Ascending aorta (tissue), 2 donors: Measurements from ENCODE around the gene PRDX1. TPM values are rescaled to one million over a fixed set of nuclear protein-coding genes. Genes with fewer than 3 reads are reported as not detected.
"Not testable (repeated sequence)": the region's sequence is repeated elsewhere in the genome, so short reads cannot be mapped to it uniquely, and the experiment has no call there.

Experiments used
- DNase-seq, 2 donors: peaks; one replicate each; pipeline ENCODE4 v3.0.0-alpha.2; 2019; ENCODE audit warnings: low spot score in 2 of 2
- H3K27ac ChIP-seq, 2 donors: fragments of 200-600 bp; sonication (generic); one replicate each; pipeline ENCODE4 v1.5.1; 2016 to 2017; ENCODE audit warnings: mild to moderate bottlenecking in 1 of 2
- H3K27me3 ChIP-seq: fragments of 200-600 bp; sonication (generic); one replicate; pipeline ENCODE4 v1.5.1; 2017
- H3K36me3 ChIP-seq, 2 donors: fragments of 200-600 bp; sonication (generic); one replicate each; pipeline ENCODE4 v1.5.1; 2016
- H3K4me1 ChIP-seq, 2 donors: fragments of 200-600 bp; sonication (generic); one replicate each; pipeline ENCODE4 v1.5.1; 2016 to 2017; ENCODE audit warnings: mild to moderate bottlenecking in 1 of 2
- H3K4me3 ChIP-seq, 2 donors: fragments of 200-600 bp; sonication (generic); one replicate each; pipeline ENCODE4 v1.5.1; 2016 to 2017; ENCODE audit warnings: mild to moderate bottlenecking in 1 of 2
- H3K9me3 ChIP-seq, 2 donors: fragments of 200-600 bp; sonication (generic); one replicate each; pipeline ENCODE4 v1.5.1; 2016
- intact Hi-C: fragments of 100-400 bp; cut with DNase I; formaldehyde crosslinking; loops from one replicate; pipeline ENCODE4 v1.15.1; 2023
- total RNA-seq: library from RNA; depleted of rRNA; stranded (reverse); fragments of >200 nt; gene quantifications from one replicate; pipeline ENCODE4 v1.1.0, GENCODE V29; 2016
- TF ChIP-seq, protein P1 (sequence below), 3 experiments: fragments of 200-600 bp in 2 of 3; fragments of 450-650 bp in 1 of 3; sonication (generic) in 2 of 3; IDR thresholded peaks; one replicate each; pipeline ENCODE4 v1.5.1; 2016 to 2019; ENCODE audit warnings: antibody characterized with exemption in 3 of 3, mild to moderate bottlenecking in 1 of 3, moderate library complexity in 1 of 3

The PRDX1 gene
- total RNA-seq, 1 donor from 2014 or later, result 245 TPM

DNA sequence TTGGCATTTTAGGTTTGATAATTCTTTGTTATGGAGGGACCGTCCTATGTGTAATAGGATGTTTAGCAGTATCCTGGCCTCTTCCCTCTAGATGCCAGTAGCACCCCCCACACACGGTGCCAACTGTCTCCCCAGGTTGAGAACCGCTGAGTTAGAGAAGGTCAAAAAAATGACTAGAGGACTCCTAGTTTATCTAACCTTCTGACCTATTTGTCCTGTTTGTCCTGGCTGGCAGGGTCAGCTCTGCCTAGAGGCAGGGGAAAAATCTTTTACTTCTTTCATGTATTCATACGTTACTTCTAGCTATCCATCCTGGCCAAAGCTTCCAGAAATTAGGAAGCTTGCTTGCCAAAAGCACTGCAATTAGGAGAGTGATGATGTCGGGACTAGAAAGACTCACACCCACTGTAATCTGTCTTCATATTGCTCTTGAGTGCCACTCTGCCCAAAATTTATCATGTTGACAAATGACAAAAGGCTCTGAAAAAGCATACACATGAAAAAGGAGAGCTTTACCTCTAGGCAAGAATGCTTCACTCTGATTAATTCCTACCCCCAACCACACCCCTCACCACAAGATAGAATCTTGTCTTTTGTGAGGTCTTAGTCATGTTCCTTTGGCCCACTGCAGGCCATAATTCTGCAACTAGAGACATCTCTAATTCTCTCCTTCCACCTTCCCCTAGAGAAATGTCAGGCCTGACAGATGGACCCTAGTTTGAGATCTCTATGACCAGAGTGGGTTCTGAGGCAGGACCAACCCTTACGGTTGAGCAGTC, 14.5 kb upstream of the PRDX1 start:
- Histone ChIP-seq H3K36me3 (no peaks in the 10 kb centered on the region), H3K4me3 (no peak overlapping the region), H3K4me1 (no peaks in the 10 kb centered on the region), H3K9me3 (no peaks in the 10 kb centered on the region), H3K27ac (no peak overlapping the region), H3K27me3 (no peaks in the 10 kb centered on the region)
- TF ChIP-seq, protein P1, sequence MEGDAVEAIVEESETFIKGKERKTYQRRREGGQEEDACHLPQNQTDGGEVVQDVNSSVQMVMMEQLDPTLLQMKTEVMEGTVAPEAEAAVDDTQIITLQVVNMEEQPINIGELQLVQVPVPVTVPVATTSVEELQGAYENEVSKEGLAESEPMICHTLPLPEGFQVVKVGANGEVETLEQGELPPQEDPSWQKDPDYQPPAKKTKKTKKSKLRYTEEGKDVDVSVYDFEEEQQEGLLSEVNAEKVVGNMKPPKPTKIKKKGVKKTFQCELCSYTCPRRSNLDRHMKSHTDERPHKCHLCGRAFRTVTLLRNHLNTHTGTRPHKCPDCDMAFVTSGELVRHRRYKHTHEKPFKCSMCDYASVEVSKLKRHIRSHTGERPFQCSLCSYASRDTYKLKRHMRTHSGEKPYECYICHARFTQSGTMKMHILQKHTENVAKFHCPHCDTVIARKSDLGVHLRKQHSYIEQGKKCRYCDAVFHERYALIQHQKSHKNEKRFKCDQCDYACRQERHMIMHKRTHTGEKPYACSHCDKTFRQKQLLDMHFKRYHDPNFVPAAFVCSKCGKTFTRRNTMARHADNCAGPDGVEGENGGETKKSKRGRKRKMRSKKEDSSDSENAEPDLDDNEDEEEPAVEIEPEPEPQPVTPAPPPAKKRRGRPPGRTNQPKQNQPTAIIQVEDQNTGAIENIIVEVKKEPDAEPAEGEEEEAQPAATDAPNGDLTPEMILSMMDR (IDR thresholded peaks at IDR 0.05), result no peak
- no peak for DNase-seq
- intact Hi-C loops, result no loop called here

DNA sequence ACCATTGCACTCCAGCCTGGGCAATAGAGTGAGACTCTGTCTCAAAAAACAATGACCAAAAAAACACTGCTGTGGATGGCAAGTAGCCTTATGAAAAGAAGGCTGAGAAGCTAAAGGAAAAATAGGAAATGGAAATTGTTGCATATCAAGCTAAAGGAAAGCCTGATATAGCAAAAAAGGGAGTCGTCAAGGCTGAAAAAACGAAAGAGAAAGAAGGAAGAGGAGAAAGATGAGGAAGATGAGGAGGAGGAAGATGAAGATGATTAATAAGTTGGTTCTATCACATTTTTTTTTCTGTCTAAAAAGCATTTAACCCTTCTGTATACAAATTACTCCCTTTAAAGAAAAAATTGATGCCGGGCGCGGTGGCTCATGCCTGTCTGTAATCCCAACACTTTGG, 10.2 kb upstream of the PRDX1 start:
- Histone ChIP-seq H3K36me3 (no peaks in the 10 kb centered on the region), H3K4me3 (no peak overlapping the region), H3K9me3 (no peaks in the 10 kb centered on the region), H3K27ac (no peak overlapping the region), H3K4me1 (no peaks in the 10 kb centered on the region), H3K27me3 (no peaks in the 10 kb centered on the region)
- intact Hi-C loops, result no loop called here
- DNase-seq, result no peak
- TF ChIP-seq, protein P1 (IDR thresholded peaks at IDR 0.05), result no peak

DNA sequence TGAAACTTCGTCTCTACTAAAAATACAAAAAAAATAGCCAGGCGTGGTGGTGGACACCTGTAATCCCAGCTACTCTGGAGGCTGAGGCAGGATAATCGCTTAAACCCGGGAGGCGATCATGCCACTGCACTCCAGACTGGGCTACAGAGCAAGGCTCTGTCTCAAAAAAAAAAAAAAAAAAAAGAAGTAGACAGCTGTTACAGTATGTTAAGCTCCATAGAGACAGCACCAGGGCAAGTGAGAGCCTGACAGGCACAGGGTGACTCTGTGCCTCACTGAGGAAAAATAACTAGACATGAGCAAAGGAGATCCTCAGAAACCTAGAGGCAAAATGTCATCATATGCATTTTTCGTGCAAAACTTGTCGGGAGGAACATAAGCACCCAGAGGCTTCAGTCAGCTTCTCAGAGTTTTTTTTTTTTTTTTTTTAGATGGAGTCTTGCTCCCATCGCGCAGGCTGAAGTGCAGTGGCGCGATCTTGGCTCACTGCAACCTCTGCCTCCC, 9.0 kb upstream of the PRDX1 start:
- no peaks in the 10 kb centered on the region for H3K36me3 ChIP-seq
- H3K4me3 ChIP-seq, result no peak overlapping the region
- DNase-seq, result no peak
- no peak overlapping the region for H3K27ac ChIP-seq
- intact Hi-C loops, result no loop called here
- TF ChIP-seq, protein P1 (IDR thresholded peaks at IDR 0.05), result no peak
- H3K27me3 ChIP-seq, result no peaks in the 10 kb centered on the region
- H3K9me3 ChIP-seq, result no peaks in the 10 kb centered on the region
- no peaks in the 10 kb centered on the region for H3K4me1 ChIP-seq

DNA sequence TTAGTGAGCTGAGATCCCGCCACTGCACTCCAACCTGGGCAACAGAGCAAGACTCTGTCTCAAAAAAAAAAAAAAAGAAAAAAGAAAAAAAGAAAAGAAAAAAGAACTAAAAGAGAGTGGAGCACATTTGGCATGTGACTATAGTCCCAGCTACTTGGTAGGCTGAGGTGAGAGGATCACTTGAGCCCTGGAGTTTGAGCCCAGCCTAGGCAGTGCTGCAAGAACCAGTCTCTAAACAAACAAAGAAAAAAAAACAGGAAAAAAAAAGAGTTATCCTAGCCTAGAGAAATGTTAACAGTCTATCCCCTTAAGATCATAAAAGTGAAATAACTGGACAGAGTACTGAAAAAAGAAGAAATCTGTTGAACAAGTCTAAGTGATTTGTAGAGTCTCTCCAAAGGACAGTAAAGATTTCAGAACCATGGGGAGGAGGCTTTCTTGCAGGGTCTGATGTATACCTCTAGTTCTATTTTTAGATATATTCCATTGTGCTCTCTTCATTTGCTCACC, 4.5 kb upstream of the PRDX1 start:
- no peak for DNase-seq

DNA sequence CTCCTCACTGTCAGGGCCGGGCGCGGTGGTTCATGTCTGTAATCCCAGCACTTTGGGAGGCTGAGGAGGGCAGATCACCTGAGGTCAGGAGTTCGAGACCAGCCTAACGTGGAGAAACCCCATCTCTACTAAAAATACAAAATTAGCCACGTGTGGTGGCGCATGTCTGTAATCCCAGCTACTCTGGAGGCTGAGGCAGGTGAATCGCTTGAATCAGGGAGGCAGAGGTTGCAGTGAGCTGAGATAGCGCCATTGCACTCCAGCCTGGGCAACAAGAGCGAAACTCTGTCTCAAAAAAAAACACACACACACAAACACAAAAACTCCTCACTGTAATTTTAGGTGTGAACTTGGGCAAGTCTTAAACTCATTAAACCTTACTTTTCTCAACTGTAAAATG, 2.3 kb upstream of the PRDX1 start:
- peaks cover 0 to 12% of the 10 kb centered on the region in 2 donors for H3K4me1 ChIP-seq
- H3K27ac ChIP-seq, H3K9me3 ChIP-seq, H3K27me3 ChIP-seq, H3K4me3 ChIP-seq, H3K36me3 ChIP-seq, DNase-seq, intact Hi-C loops: not testable (repeated sequence)

More for the DNA sequence above, 4.5 kb upstream of the PRDX1 start:
- H3K27me3 ChIP-seq, result no peaks in the 10 kb centered on the region
- H3K27ac ChIP-seq, result no peak overlapping the region
- peaks cover 0 to 5% of the 10 kb centered on the region in 2 donors for H3K4me1 ChIP-seq
- no peak overlapping the region for H3K4me3 ChIP-seq
- TF ChIP-seq, protein P1 (IDR thresholded peaks at IDR 0.05), result no peak
- no peaks in the 10 kb centered on the region for H3K9me3 ChIP-seq
- H3K36me3 ChIP-seq, result no peaks in the 10 kb centered on the region
- intact Hi-C loops, result no loop called here

DNA sequence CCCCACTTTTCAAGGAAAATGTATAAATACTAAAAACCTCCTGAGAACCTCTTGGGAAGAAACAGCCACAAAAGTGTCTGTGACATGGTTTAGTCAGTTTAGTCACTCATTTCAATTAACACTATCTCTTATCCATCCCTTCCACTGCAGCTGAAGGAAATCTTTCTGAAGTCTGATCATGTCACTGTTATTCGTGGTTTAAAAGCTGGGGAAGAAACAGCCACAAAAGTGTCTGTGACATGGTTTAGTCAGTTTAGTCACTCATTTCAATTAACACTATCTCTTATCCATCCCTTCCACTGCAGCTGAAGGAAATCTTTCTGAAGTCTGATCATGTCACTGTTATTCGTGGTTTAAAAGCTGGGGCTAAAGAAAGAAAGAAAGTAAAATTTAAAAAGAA, 1.8 kb upstream of the PRDX1 start:
- H3K9me3 ChIP-seq, intact Hi-C loops, H3K27me3 ChIP-seq, H3K4me3 ChIP-seq, DNase-seq, H3K27ac ChIP-seq, H3K36me3 ChIP-seq: not testable (repeated sequence)
- peaks cover 0 to 13% of the 10 kb centered on the region in 2 donors for H3K4me1 ChIP-seq
